ENCODE data around the gene ZDHHC14.

Gene ZDHHC14

DNA sequence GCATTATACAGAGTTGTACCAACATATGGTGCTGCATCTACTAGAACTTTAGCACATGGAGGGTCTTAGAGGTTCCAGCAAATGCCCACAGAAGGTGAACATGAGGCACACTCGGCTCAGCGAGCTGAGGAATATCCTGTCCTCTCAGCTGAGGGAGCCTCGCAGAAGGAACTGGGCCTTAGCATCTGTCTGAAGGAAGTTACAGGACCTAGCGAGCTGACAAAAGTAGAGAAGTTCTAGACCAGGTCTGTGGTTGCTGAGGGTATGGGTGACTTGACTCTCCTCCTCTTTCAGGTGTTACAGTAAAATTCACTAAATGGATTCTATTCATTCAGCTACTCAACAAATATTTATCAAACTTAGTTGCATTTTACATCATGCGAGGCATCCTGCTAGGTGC lies 157.2 kb downstream of the ZDHHC14 start:
- DNase-seq: no peak

GRCh38 chr6:157538698-157539097 lies 157.7 kb downstream of the ZDHHC14 start:
- no peak for DNase-seq

- no peak for DNase-seq
Observed at GRCh38 chr6:157539421-157539822, 158.4 kb downstream of the ZDHHC14 start.

DNA sequence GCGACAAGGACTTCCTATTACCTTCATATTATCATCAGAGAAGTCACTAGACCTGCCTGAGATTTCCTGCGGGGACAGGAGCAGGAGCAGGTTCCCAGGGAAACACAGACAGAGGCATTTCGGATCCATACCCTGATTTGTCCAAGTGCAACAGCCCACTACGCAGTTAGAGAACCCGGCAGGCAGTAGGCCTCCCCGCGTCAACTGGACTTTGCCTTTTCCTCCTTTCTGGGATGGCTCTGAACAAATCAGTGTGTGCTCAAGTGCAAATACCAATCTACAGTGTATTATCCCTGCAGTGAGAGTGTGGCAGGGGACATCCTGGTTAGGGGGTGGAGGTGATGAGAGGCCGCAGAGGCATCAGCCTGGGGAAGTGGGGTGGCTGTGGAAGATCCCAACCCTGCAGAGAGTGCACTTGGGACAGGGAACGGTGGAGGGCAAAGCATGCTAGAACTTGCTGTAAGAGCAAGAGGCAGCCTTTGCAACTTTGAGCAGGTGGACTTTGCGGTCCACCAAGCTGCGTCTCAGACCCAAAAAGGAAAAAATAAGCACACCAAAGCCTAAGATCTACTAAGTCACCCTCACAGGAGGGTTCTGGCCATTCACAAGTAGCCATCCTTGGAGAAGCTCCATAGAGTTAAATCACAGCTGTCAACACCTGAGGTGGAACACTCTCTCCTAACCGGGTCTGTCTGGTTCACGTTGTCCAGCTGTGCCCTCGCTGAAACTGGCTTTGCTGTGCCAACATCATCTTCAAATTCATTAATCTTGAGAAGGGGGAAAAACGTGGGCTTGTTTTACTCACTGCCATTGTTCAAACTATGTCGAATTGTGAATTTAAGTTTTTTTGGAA lies 159.1 kb downstream of the ZDHHC14 start:
- DNase-seq: no peak

DNA sequence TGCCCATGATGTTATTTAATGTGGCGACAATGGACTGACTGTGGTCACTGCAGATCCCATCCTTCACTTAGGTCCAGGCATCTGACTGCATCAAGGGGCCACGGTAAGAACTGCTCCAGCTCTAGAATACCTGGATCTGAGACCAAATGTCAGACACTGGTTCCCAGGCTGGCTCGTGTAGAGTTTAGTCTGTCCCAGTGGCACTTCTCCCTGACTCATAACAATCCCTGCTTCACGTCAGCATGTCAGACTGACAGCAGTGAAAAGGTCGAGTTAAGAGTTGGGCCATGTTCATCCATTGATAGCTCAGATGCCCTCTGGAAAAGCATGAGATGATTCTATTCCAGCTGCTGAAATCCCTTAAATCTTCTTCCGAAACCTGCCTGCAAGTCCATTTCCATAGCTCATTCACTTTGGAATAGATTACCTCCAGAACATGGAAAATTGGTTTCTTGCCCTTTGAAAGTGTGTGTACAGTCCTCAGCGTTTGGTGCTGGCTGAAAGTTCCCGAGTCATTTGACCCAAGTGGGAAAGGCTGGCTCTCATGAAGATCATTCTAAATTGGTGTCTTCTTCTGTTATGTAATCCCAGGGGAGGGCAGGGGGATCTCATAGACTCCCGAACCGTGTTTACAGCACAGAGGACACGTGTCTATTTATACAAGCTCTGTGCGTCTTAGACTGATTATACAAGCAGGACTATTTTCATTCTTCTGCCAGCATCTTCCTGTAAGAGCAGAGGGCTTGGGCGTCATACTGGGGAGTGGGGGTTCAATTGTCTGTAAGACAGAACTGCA lies 160.8 kb downstream of the ZDHHC14 start:
- no peak for DNase-seq

DNA sequence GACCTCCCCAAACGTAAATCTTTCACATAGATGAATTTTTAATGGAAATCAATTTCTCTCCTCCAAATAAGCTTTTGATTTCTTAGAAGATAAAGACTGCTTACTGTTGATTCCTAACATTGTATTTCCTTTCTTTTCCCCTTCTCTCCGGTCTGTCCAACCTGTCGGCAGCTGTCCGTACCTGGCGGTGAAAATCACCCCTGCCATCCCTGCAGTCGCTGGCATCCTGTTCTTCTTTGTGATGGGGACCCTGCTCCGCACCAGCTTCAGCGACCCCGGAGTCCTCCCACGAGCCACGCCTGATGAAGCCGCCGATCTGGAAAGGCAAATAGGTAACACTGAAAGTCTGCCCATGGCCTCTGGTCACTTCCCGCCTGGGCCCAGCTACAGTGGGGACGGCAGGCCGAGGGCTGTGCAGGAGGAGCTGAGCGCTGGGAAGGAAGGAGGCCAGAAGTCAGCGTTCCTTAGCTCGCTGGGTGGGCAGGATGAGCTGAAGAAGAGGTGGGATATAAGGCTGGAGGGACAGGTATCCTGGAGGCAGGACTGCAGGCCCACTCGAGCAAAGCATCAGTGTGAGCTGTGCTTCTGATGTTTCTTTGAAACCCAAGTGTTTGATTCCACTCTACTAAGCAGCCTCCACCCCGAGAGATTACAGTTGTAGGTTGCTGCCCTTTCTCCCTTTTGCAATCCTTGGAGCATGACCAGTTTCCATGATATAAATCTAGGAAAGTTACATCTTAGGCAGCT lies 161.6 kb downstream of the ZDHHC14 start:
- DNase-seq: no peak

- no peak for DNase-seq
Observed at GRCh38 chr6:157546321-157546720, 165.3 kb downstream of the ZDHHC14 start.

- no peak for DNase-seq
Observed at GRCh38 chr6:157547112-157547511, 166.1 kb downstream of the ZDHHC14 start.

DNA sequence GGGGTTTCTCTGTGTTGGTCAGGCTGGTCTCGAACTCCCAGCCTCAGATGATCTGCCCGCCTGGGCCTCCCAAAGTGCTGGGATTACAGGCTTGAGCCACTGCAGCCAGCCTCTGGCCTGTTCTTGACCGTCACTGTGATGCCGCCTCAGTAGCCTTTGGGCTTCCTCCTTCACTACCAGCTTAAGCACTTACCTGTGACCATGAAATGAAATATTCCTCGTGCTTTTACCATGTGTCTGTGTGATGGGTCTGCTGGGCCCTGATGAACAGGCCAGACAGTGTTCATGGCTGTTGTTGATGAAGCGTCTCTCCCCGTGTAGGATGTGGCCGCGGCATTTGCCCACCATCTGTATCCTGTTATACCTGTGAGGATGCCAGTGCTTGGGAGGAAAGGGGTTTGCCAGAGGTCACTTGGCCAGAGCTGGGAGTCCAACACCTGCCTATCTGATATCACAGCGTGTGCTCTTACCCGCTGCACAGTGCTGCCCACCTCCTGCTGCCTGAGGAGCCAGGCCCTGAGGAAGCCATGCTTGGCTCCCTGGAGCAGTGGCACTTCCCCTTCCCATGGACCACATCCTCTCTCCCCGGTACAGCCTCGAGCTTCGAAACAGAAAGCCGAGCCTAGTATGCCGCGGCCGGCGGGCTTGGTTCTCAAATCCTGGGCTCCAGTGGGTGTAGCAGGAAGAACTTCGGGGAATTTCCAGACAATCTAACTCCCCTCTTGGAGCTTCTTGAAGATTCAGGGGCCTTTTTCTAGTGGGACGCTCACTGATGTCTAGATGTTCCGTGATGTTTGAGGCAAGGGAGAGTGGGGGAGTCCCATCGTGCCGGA lies 167.9 kb downstream of the ZDHHC14 start:
- DNase-seq: no peak

GRCh38 chr6:157549468-157549745 lies 168.4 kb downstream of the ZDHHC14 start:
- DNase-seq: no peak

DNA sequence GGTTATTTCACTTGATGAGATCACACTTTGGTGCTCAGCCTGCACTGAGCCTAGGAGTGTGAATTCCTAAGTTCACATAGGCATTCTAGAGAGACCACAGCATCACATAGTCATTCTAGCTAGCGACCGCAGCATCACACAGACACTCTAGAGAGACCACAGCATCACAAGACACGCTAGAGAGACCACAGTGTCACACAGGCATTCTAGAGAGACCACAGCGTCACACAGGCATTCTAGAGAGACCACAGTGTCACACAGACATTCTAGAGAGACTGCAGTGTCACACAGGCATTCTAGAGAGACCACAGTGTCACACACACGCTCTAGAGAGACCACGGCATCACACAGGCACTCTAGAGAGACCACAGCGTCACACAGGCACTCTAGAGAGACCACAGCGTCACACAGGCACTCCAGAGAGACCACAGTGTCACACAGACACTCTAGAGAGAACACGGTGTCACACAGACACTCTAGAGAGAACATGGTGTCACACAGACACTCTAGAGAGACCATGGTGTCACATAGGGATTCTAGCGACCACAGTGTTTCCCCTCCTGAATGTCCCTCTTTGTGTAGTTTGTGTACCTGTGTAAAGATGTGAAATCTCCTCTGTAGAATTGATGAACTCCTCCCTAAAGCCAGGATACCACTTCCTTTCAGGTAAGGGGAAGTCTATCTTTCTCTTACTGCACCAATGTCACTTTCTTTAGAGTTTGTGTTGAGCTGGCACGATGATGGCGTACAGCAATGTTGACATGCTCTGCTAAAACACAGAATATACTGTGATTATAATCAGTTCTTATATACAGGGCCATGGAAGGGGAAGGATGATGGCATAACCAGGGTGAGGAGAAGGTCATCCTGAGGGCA lies 169.4 kb downstream of the ZDHHC14 start:
- DNase-seq: peak; percentile 36

DNA sequence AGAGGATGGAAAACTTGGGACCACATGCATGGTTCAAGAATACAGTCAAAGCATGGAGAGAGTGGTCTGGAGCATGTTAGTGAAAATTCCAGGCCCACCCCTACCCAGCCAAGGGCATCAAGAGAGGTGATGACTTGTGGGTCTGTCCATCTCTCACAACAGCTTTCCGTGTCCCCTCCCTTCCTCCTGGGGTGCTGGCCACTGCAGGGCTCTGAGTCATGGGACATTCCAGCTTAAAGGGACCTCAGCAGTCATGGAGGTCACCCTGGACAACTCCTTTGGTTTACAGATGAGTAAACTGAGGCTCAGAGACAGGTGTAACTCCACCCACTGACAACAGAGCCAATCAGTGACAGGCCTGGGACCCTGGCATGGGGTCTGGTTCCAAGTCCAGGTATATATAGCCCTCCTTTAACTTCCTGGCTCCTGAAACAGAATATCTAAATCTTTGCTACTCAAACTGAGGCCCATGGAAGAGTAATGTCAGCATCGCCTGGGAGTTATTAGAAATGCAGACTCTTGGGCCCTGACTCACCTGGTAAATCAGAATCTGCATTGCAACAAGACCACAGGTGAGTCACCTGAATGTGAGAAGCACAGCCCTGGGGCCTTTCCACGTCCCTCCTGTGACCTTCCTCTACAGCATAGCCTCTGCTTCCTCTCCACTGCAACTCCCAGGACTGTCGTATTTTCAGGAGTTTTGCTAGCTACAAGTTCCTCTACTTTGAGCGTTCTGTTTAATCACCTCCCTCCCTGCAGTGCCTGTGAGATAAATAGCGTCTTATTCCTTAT lies 170.2 kb downstream of the ZDHHC14 start:
- no peak for DNase-seq

DNA sequence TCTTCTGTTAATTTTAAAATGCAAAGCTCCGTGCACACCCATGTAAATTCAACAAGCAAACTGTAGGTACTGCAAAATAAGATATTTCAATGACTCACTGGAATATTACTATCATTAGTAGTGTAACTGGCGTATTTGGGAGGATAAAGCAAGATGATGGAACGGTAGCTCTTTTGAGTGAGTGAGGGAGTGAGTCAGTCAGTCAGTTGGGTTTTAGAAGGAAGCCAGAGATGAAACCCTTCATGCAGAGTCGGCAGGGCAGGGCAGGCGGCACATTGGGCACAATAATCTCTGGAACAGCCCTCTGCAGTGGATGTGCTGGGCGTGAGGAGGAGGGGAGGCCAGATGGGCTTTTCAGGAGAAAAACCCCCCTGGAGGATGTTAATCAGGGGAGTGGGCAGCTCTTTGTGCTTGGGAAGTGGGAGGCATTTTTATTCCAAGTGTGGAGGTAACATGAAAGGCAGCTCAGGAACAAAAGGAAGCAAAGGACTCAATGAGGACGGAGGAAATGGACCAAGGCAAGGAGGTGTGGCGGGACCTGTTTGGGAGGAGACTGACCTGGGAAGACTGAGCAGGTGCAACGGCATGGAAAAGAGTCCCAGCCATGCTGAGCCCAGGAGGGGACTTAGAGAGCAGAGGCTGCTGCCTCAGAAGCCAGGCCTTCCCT lies 171.2 kb downstream of the ZDHHC14 start:
- no peak for DNase-seq

GRCh38 chr6:157552820-157553485 lies 172.0 kb downstream of the ZDHHC14 start:
- DNase-seq: no peak

- no peak for DNase-seq
Observed at GRCh38 chr6:157554747-157555146, 173.8 kb downstream of the ZDHHC14 start.

DNA sequence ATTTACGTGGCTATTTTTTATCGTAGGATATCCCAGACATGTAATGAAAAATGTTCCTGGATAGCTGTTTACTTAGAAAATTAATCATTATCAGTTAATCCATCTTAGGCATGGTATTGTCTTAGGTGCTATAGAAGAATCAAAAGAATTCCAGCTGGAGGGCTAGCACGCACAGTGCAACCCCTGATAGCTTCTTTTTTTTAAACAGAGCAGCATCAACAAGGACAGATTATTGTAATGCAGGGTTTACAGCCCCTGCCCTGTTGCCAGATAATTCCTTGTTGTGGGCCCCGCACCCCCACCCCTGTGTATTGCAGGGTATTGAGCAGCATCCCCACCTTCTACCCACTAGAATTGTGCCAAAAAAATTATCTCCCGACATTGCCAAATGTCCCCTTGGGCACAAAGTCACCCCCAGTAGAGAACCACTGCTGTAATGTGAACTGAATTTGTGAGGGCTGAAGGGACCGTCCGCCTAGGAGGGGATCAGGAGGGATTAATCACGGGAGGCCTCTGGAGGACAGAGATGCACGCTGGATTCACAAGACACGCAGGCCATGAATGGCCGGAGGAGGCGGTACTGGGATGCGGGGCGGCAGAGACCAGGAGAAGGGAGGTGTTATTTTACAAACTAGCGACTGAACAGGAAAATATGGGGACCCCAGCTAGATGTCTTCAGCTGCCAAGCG lies 174.6 kb downstream of the ZDHHC14 start:
- no peak for DNase-seq

GRCh38 chr6:157556144-157556645 lies 175.2 kb downstream of the ZDHHC14 start:
- DNase-seq: no peak

DNA sequence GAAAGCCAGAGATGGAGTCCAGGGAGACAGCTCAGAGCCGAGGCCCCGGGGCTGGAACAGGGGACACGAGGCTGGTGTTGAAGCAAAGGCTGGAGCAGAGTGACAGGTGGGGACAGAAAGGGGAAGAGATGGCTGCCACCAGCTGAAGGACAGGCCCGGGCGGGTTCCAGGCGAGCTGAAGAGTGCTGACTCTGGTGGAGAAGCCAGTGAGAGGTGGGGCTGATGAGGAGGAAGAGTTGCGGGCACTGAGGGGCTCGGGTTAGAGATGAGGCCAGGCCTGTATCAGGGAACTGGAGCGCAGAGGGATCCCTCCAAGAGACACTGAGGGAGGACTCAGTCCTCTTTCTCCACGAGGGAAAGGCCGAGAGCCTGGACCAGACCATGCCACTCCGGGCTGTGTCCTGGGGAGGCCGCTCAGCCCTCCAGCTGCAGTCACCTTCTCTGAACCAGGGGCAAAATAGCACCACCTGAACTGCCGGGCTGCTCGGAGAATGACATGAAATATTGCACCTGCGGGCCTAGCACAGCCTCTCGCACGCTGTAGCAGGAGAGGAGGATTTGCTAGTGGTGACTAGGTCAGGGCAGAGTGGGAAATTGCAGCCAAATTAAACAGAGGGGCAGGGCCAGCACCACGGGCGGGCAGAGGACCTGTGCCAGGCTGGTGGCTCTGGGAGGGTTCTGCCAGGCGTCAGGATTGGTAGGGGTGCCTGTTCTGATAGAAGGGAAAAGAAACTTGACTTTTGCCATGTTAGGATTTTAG lies 175.9 kb downstream of the ZDHHC14 start:
- no peak for DNase-seq

Measured in stimulated activated naive CD4-positive, alpha-beta T cell treated with Interleukin-2 at 50 U/mL for 16 hours (primary cell).